GM21367 (cell line): Measurements from ENCODE around the gene ZNF99.
"Not testable (repeated sequence)": the region's sequence is repeated elsewhere in the genome, so short reads cannot be mapped to it uniquely, and the experiment has no call there.

Source experiments
- ATAC-seq: cut with Tn5 transposase; IDR thresholded peaks from one replicate; pipeline ENCODE4 v1.9.1; 2021; ENCODE audit not compliant: unreplicated experiment

The ZNF99 gene

DNA sequence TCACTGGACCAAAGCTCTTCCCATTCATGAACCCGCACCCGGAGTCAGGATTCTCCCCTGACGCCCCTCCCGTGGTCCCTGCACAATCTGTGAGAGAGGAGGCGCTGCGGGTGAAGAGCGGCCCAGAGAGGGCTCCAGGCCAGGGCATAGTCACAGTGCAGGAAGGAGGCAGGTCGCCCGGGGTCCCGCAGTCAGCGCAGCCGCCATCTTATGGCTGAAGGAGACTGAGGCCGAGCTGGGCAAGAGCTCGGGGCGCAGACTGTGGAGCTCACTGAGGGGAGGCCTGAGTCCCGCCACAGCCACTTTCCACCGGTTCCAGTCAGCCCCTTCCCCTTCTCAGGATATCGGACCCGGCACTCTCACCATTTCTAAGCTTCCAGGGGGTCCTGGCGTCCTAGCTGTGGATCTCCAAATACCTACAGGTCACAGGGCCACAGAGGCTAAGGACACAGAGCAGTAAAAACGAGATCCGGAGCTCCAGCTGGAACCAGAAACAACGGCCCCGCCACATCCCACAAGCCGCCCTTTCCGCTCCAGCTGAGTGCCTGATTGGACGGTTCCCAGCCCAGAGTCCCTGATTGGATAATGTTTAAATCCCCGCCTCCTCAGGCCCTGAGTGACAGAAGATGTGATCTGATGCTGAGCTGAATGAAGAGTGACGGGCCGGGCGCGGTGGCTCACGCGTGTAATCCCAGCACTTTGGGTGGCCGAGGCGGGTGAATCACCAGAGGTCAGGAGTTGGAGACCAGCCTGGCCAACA is at the start of gene ZNF99:
Gene ZNF99, minus strand, starts transcription at position 501 of the 760 bp plus-strand sequence. Its CDS starts 135 bp downstream, at position 366.
- no peak for ATAC-seq

DNA sequence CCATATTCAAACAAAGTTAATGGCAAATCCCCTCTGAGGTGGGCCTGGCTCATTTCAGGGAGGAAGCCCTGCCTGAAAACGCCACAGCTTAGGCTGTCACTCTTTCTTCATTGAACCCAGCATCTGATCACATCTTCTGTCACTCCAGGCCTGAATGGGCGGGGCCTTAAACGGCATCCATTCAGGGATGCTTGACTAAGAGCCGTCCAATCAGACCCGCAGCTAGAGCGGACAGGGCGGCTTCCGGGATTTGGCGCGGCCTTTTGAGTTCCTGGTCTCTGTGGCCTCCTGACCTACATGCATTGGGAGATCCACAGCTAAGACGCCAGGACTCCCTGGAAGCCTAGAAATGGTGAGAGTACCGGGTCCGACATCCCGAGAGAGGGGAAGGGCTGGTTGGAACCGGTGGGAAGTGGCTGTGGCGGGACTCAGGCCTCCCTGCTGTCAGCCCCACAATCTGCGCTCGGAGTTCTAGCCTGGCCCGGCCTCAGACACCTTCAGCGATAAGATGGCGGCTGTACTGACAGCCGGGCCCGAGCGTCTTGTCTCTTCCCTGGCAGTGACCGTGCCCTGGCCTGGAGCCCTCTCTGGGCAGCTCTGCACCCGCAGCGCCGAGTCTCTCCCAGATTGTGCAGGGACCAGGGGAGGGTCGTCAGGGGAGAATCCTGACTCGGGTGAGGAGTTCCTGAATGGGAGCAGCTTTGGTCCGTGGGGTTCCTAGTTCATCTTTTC is 48.2 kb upstream of the ZNF99 start, which contains the start of gene ZNF723:
Gene ZNF723, plus strand, starts transcription at position 261 of the 732 bp plus-strand sequence. Its CDS starts 89 bp downstream, at position 350.
- no peak for ATAC-seq

DNA sequence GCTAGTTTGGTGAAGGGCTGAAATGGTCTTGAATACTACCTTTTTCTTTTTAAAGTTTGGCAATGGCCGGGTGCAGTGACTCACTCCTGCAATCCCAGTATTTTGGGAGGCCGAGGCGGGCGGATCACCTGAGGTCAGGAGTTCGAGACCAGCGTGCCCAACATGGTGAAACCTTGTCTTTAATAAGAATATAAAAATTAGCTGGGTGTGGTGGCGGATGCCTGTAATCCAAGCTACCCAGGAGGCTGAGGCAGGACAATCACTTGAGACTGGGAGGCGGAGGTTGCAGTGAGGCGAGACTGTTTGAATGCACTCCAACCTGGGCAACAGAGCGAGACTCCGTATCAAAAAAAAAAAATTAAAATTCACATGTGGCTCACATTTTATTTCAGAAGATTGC is 47.3 kb upstream of the ZNF99 start:
- no peak for ATAC-seq

DNA sequence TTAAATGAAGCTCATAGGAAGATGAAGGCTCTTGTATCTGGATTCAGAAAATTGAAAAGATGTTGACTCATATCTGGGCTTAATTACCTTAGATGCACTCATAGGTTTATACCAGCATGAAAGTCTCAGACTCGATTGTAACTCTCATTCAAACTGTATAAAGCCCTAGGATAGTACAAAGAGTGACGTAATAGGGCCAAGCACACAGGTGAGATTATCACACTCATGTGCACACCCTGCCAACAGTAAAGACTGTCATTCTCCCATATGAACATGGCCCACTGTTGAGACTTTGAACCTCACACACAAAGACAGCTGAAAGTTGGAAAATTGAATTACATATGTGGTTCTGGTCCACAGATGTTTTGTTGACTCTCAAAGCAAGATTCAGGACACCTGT is 30.2 kb upstream of the ZNF99 start:
- no peak for ATAC-seq

DNA sequence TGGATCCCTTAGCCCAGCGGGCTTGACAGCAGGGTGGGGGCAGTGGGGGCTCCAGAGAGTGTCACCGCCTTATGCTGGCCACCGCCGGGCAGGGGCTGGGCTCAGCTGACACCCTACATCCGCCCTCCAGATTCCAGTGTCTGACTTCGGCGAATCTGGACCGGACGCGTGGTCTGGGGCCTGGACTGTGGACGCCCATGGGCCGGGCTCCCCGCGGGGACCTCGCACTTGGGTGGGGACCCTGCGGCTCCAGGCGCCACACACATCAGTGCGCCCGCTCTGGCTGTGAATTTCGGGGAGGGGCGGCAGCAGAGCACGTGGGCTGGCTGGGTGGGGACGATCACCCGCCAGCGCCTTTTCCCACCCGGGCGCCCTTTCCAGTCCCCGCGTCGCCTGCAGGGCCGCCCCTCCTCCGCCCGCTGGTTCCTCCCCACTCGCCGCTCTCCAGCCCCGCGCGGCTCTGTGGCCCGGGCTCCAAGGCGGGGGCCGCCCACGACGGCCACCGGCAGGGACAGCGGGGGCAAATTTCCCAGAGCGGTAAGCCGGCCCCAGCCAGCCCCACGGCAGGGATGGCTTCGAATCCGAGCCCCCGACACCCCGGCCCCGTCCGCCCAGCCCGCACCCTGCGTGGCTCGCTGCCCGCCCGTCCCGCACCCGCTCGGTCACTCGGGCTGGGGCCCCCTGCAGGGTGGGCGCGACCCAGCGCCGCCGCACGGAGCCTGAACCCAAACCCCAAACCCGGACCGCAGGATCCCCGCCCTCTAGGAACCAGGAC is 23.3 kb upstream of the ZNF99 start:
- no peak for ATAC-seq

DNA sequence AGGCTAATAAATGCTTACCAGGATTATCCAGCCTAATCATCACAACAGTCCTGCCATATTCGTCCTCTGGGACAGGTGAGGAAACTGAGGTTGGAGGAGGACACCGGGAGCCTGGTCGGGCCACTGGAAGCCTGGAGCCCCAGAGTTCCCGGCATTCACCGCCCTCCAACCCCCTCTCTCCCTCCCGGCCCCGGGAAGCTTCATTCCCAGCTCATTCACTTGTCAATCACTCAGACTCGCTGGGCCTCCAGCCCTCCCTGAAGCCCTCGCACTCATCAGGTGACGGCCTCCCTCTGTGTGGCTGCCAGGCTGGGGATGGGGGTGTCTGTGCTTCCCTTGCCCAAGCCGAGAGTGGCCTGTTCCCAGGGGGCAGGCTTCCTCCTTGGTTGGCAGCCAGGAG is 22.5 kb upstream of the ZNF99 start:
- ATAC-seq, result no peak

DNA sequence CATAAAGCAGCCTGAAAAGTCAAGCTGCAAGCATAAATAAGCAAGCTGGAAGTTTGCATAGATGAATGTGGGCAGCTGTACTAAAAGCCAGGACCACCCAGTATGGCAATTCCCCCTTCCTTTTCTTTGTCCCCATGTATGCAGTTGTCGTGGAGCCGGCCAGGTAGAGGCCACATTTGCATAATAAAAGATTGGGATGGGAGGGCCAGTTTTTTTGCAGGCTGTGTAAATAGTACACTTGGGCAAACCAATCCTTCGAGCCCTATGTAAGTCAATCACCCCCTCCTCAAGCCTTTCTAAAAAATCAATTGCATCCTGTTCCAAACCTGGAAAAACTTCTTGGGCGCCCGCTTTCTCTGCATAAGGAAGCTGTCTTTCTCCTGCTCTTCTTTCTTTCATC is 13.1 kb upstream of the ZNF99 start:
- no peak for ATAC-seq

DNA sequence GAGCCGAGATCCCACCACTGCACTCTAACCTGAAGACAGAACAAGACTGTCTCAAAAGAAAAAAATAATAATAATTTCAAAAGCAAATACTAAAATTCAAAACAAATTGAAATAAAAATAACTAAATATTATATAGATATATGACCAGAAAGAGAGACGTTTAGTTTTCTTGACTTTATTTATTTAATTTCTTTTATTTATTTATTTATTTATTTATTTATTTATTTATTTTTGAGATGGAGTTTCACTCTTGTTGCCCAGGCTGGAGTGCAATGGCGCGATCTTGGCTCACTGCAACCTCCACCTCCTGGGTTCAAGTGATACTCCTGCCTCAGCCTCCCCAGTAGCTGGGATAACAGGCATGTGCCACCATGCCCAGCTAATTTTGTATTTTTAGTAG is 8.9 kb upstream of the ZNF99 start:
- ATAC-seq, result not testable (repeated sequence)

DNA sequence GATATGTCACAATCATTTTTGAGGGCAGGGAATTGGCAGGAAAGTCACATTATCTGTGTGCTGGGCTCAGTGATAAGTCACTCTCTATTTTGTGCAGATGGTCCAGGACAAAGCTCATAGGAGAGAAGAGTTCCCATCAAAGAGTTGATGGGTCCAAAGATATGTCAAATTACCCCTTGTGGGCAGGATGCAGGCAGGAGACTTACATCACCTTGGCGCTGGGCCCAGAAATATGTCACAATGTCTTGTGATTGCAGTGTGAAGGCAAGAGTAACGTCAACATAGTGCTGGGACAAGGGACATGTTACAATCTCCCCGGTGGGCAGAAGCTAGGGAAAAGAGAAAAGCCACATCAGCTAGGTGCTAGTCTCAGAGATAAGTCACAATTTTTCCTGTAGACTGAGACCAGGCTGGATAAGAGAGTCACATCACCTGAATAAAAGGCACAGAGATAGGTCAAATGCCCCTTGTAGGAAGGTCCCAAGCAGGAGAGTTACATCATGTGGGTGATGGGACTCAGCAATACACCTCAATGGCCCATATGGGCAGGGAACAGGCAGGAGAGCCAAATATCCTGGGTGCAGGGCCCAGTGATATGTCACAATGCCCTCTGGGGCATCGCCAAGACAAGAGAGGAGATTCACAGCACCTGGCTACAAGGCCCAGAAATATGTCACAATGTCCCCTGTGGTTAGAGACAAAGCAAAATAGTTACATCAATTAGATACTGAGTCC is 47.9 kb downstream of the ZNF99 start:
- no peak for ATAC-seq

DNA sequence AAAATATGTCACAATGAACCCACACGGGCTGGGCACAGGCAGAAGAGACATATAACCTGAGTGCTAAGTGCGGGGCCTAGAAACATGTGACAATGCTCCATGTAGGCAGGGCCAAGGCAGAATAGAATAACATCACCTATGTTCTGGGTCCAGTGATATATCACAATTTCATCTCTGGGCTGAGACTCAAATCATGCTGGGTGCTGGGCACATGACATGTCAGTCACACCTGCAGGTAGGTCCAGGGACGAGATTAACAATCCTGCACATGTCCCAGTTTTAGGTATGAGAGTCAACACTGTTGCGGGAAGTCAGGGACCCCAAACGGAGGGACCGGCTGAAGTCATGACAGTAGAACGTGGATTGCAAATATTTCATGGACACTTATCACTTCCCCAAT is 50.3 kb downstream of the ZNF99 start:
- no peak for ATAC-seq

DNA sequence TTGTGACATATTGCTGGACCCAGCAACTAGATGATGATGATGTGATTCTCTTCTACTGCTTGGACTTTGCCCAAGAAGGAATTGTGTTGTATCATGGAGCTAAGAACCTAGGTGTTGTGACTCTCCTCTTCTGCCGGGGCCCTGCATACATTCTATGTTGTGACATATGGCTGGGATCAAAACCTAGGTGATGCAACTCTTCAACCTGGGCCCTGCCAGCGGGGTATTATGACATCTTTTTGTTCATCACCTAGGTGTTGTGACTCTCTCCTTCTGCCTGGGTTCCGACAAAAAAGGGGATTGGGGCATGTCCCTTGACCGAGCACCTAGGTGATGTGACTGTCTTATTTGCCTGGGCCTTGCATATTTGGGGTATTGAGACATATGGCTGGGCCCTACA is 55.7 kb downstream of the ZNF99 start:
- ATAC-seq, result not testable (repeated sequence)

DNA sequence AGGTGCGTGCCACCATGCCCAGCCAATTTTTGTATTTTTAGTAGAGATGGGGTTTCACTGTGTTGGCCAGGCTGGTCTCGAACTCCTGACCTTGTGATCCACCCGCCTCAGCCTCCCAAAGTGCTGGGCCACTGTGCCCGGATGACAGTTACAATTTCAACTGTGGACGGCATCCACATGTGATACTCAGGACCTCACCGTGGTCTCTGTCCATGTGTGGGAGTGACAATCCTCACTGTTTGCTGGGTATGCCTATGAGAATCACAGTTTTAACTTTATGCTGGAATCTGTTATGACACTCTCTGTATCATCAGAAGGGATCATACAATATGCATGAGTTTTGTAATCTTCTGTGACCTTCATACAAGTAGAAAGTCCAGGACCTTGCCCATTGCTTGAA is 62.4 kb downstream of the ZNF99 start:
- not testable (repeated sequence) for ATAC-seq

DNA sequence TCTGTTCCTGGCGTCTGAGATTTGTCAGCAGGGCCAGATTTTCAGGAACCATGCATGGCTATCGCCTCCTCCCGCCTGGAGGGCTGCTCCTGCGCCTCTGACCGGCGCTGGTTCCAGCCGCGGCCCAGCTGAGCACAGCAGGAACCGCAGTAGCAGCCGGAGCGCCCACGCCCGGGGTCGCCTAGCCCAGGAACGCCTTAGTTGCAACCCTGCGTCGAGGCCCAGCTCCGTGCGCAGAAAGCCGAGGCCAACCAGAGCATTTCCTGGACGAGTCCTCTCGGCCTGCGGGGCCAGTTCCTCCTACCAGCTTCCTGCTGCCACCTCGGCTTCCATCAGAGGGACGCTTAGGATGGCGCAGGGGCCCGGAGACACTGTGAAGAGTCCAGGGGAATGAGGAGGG is 75.0 kb downstream of the ZNF99 start:
- ATAC-seq, result no peak

DNA sequence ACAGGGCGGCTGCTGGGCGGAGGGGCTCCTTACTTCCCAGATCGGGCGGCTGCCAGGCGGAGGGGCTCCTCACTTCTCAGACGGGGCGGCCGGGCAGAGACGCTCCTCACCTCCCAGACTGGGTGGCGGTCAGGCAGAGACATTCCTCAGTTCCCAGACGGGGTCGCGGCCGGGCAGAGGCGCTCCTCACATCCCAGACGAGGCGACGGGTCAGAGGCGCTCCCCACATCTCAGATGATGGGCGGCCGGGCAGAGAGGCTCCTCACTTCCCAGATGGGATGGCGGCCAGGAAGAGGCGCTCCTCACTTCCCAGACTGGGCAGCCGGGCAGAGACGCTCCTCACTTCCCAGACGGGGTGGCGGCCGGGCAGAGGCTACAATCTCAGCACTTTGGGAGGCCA is 80.9 kb downstream of the ZNF99 start:
- ATAC-seq, result not testable (repeated sequence)

DNA sequence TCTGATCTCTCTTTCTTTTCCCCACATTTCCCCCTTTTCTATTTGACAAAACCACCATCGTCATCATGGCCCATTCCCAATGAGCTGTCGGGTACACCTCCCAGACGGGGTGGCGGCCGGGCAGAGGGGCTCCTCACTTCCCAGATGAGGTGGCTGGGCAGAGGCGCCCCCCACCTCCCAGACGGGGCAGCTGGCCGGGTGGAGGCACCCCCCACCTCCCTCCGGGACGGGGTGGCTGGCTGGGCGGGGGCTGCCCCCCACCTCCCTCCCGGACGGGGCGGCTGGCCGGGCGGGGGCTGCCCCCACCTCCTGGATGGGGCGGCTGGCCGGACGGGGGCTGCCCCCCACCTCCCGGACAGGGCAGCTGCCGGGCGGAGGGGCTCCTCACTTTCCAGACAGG is 81.3 kb downstream of the ZNF99 start:
- not testable (repeated sequence) for ATAC-seq
